Kasumi-1 (cell line): Measurements from ENCODE around the gene NUDT2.

Experiments used
- DNase-seq, 2 experiments: peaks; one replicate each; lab custom pipeline; 2025; lab: John Stamatoyannopoulos, UW

Gene NUDT2

DNA sequence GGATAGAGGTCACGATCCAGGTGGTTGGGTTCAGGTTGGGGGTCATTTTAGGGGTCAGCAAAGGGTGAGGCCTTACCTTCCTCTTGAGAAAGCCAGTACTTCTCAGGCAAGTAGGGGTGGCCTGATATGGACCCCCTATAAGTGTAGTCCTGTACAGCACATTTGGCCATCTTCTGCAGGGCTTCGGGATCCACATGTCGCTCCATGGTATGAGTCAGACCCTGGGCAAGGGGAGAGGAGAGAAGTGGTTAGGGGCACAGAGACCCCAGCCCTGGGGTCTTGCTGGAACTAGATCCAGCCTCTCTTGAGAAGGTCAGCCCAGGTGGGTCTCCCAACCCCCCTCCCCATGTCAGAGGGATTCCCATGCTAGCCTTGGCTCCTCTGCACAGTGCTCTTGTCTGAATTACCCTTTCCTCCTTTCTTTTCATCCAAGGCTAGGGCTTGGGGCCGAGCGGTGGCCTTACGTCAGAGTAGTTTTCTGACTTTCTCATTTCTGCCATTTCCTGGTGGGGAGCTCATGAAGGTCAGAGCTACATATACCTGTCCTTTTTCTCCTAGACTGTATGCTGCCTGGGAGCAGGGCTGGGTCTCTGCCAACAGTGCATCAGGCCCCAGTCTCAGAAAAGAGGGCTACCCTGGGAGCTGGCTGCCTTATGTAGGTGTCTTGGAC lies 56.3 kb downstream of the NUDT2 start:
- DNase-seq, result no peak

DNA sequence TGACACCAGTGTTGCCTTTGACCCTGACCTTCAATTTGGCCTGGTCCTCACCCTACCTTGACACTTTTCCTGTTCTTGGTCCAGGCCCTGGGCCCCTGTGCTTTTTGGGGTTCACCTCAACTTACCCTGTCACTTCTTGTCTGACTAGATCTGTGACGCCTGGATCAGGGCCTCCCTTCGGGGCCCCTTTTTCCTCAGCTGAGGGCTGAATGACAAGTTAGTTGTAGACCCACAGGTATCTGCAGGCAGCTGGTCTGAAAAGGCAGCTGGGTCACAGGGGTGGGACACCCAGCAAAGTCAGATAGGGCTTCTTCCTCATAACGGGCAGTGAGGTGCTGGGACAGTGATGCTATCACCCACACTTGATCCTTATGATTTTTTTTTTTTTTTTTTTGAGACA lies 57.3 kb downstream of the NUDT2 start:
- no peak for DNase-seq

DNA sequence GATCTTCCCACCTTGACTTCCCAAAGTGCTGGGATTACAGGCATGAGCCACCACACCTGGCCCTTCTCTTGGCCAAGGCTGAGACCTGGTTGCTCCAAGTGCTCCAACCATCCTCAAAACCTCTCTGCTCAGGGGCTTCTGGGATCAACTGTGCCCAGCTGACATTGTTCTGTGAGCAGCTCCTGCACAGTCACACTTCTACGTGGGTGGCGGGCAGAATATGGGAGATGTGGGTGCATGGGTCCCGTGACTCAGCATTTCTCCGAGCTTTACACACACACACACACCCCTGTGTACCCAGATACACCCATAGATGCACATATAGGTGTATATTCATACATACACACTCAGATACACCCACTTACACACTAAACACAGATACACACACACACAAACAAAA lies 57.9 kb downstream of the NUDT2 start:
- no peak for DNase-seq

DNA sequence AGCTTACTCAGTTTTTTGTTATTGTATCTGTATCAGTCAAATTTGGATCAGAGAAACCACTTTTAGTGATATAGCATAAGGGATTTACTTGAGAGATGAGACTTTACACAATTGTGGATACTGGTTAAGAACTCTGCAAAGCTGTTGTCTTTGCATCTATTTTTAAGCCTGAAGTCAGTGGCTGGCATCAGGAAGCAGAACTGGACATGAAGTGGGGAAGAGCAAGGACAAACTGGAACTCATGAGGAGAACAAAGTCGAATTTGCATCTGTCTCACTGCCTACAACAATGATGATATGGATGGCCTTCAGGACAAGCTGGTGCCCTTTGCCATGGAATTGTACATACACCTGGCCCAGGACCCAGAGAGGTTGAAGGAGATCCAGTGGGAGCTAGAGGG lies 63.1 kb downstream of the NUDT2 start:
- DNase-seq, result no peak
